ENCODE data around the gene GNE.
"Not testable (repeated sequence)": the region's sequence is repeated elsewhere in the genome, so short reads cannot be mapped to it uniquely, and the experiment has no call there.

The GNE gene

DNA sequence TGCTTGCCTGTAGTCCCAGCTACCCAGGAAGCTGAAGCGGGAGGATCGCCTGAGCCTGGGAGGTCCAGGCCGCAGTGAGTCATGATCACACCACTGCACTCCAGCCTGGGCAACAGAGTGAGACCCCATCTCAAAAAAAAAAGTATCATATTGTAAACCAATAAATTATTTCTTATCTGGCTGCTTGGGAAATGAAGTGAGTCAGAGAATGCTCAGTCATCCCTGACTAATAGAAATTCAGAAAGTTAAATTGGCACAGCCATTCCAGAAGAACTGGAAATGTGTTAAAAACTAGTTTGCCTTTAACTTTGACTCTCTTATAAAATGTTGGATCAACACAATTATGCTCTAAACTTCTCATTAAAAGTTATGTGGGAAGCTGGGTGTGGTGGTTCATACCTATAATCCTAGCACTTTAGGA, 9.8 kb upstream of the GNE start:
- no peak for DNase-seq

DNA sequence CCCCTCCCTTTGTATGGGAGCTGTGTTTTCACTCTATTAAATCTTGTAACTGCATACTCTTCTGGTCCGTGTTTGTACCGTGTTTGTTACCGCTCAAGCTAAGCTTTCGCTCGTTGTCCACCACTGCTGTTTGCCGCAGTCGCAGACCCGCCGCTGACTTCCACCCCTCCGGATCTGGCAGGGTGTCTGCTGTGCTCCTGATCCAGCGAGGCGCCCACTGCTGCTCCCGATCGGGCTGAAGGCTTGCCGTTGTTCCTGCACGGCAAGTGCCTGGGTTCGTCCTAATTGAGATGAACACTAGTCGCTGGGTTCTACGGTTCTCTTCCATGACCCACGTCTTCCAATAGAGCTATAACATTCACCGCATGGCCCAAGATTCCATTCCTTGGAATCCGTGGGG, 6.6 kb upstream of the GNE start:
- DNase-seq = no peak

DNA sequence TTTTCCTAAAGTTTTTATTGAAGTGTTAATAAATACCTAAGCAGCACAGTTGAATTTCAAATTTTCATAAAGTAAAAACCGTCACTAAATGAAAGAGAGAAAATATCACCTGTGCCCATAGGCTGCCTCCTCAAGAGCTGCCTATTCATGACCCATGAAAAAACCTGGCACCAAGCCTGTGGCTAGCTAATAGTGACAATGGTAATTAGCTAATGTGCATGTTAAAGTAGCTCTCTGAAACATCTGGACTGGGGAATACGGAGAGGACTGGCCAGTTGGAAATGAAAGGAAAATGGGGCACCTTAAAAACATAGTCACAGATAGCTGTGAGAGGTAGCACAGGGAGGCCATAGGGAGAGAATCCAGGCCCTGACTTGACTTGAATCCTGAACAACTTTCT, 5.4 kb upstream of the GNE start:
- no peak for DNase-seq

DNA sequence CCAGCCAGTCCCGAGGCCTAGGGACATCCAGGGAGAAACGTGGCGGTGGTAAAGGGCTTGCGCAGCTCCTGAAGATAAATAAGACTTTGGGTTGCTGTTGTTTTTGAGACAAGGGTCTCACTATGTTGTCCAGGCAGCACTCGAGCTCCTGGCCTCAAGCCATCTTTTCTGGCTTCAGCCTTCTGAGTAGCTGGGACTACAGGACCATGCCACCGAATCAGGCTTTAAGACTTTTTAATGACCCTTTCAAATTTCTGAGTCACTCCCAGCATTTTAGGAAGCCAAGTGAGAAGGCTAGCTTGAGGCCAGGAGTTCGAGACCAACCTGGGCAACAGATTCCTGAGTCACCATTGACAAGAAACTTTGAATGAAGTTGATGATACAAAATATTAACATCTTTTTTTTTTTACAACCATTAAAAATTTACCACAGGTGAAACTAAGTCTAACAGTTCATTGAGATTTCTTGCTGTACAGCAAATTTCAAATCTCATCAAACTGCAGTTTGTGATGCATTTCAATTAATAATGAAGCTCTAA, 817 bp upstream of the GNE start:
- DNase-seq = no peak

DNA sequence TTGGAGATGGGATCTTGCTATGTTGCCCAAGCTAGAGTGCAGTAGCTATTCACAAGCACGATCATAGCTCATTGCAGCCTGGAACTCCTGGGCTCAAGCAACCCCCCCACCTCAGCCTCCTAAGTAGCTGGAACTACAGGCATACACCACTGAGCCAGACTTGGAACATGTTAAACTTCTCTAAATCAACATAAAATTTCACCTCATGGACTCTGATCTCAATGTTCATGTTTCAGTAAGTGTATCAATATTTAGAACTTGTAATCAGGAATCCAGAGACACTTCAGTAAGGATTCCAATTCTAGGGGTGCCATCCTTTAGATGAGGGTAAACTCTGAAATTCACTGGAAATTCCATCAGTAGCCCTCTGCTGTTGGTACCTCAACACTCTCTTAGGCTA, 6.8 kb downstream of the GNE start:
- DNase-seq = no peak

DNA sequence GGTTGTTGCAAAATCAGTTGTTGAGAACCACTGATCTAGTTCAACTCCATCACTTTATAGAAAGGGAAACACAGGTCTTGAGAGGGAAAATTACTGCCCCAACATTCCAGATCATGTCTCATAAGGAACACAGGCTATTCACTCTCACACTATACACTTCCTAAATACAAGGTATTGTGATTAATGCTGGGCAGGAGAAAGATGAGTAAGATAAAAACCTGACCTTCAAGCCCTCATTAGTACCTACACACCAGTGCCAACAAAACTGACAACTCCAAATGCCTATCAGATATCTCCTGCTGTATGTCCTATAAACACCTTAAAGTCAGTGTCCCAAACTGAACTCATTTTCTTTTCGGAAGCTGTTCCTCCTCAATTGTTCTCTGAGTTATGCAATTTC, 8.2 kb downstream of the GNE start:
- DNase-seq = no peak

DNA sequence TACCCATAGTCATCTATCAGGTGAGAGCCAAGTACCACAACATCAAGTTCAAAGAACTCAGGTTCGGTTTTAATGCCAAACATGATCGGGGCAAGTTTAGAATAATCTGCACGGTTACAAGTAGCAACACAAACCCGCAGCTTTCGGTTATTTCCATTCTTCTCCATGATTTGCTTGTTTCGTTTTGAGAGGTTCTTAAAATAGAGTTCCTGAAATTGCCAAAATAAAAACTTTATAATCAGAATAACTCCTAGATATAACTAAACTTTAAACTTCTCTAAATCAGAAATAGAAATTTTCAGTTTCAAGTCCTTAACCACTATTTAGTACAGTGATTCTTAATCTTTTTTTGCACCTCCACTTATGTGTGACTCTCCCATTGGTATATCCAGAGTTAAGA, 9.1 kb downstream of the GNE start:
- no peak for DNase-seq

DNA sequence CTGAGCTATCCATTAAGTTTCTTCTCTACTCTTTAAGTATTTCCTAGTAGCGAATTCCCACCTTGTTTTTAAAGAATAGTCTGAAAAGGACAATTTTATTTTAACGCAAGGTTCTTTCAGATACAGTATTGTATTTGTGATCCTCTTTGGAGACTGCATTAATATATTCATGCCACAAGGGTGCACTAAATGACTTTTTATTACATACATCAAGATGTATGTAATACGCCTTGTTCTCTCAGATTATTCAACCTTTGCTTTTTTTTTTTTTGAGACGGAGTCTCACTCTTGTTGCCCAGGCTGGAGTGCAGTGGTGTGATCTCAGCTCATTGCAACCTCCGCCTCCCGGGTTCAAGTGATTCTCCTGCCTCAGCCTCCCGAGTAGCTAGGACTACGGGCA, 10.2 kb downstream of the GNE start:
- peak; percentile 23 for DNase-seq

DNA sequence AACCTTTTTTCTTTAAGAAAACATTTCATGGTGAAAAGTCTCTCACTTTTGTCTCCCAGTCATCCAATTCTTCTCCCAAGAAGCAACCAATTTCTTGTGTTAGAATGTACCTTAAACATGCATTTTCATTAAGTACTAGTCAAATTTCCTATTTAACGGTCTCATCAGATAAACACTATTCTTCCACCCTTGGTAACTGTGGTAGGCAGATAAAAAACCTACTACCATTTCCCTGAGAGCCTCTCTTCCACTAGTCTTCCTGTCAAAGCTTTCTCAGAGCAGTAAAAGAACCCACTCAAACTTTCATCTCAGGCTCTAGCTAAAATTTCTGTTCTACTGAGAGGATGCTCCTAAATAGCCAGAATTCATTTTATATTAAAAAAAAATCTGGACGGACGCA, 10.9 kb downstream of the GNE start:
- DNase-seq = no peak

DNA sequence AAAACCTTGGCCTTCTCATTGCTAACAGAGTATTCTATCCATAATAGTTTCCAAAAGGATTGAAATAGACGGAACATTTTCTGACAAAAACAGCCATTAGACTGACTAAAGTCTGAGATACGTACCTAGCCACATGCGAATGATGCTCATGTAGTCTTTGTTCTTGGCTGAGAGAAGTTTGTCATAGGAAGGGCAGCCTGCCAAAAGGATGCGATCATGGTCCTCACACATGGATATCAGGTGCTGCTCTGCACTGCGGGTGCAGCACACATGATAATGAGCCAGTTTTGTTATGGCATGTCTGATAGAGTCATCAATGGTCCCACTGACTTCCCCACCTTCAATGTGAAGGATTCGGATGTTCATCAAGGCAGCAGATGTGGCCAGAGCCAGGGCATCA, 12.3 kb downstream of the GNE start:
- DNase-seq = no peak

DNA sequence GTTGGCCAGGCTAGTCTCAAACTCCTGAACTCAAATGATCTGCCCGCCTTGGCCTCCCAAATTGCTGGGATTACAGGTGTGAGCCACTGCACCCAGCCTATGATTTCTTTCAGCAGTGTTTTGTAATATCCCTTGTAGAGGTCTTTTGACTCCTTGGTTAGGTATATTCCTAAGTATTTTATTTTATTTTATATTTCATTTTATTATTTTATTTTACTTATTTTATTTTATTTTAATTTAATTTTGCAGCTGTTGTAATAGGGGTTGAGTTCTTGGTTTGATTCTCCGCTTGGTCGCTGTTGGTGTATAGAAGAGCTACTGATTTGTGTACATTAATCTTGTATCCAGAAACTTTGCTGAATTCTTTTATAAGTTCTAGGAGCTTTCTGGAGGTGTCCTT, 18.6 kb downstream of the GNE start:
- DNase-seq = not testable (repeated sequence)

DNA sequence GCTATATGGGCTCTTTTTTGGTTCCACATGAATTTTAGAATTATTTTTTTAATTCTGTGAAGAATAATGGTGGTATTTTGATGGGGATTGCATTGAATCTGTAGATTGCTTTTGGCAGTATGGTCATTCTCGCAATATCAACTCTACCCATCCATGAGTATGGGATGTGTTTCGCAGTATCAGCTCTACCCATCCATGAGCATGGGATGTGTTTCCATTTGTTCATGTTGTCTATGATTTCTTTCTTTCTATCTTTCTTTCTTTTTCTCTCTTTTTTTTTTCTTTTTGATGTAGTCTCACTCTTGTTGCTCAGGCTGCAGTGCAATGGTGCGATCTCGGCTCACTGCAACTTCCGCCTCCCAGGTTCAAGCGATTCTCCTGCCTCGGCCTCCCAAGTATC, 19.0 kb downstream of the GNE start:
- not testable (repeated sequence) for DNase-seq

DNA sequence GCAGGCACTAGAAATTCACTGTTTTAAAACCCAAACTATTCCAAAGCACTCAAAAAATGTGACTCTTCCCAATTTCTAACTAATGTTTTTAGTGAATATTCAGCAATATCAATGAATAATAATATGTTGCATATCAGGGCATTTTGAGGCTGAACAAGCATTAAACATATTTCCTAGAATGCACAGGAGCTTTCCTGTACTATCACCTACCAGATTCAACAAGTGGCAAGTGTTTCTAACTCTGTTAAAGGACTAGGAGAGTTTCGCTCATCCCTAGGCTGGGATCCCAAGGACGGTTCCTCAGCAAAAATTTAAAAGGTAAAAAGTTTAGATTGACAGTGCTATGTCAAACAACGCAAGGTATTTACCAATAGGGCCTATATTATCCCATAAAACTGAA, 21.0 kb downstream of the GNE start:
- no peak for DNase-seq

DNA sequence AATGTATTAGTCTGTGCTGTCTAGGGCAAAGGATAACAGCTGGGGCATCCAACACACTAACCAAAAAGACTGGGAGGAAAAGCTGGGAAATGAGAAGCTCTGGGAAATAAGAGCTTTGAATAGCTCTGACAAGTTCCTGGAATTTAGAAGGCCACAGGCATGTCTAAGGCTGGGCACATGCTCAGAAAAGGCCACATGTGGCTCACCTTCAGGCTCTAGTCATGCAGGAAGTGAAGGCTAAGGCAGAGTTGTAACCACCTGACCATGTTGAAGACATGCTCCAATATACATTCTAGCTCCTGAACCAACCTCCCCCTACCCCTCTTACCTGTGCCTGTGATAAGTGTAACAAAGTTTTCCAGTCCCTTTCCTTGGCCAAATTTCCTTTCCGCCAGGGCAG, 35.8 kb downstream of the GNE start:
- no peak for DNase-seq

DNA sequence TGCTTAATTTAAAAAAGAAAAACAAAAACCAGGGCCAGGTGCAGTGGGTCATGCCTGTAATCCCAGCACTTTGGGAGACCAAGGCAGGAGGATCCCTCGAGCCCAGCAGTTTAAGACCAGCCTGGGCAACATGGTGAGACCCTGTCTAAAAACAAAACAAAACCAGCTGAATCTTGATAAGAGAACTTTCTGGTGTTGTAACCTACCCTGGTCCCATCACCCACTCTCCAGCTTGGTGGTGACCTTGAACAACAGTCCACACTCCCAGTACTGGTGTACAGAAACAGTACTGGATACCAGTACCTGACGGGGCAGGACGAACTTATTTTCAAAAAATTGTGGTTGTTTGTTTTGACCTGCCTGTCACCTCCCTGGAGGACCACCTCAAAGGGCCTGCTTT, 36.6 kb downstream of the GNE start:
- DNase-seq = no peak

DNA sequence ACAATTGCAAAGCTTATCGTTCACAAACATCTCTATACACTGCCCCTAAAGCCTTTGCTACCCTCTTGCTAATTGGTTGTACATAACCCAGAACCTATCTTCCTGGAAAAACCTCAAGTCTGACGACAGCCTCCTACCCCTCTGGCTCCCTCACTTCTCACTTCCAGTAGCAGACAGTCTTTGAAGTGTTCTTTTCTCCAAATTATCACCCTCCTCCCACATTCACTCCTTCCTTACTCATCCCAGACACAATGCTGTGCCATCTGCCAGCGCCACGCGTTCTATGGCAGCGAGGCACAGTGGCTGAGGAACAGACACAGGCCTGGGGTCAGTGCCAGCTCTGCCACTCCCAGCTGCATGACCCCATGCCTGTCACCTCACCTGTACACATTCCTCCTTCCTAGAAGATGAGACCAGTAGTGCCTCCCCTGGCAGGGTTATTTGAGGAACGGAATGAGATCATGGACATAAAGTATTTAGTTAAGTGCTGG, 39.8 kb downstream of the GNE start:
- DNase-seq = no peak

DNA sequence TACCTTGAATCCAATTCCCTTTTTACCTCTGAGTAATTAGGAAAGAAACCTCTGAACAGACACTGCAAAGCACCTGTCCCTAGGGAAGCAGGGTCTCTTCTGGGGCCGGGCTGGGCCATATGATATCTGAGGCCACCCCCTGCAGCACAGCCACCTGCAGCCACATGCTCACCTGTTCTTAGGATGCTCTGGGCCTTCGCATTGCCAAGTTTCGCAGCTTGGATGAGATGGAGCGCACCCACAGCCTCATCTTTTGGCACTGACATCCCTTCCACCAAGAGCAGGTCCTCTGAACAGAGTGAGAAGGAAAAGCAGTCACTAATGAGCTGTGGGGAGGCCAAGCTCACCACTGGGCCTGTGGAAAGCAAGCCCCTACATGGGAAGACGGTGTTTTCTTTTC, 40.2 kb downstream of the GNE start:
- DNase-seq = no peak

DNA sequence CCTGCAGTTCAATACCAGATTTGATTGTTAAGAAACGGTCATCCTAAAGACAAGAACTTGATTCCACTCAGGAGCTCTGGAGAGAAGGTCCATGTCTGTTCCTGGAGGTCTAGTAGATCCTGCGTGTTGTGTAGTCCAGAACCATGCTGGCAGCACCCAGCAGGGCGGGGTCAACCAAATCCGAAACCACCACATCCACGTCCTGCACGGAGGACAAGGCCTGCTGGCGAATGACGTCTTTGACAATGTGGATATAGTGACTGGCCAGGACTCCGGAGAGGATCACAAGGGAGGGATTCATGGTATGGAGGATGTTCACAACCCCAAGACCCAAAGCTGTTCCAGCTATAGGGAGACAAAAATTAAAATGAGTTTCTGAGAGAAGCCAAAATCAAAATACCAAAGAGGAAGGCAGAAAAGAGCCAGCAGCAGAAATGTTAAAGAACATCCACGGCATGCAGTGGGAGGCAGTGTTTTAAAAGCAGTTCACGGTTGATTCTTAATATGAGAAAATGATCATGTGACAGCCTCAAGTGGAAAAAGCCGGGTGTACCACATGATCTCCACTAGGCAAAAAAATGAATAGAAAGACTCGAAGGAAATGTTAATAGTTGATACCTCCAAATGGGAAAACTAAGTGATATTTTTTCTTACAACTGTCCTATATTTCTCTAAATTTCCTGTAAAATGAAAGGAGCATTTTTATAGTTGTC, 40.8 kb downstream of the GNE start:
- no peak for DNase-seq

DNA sequence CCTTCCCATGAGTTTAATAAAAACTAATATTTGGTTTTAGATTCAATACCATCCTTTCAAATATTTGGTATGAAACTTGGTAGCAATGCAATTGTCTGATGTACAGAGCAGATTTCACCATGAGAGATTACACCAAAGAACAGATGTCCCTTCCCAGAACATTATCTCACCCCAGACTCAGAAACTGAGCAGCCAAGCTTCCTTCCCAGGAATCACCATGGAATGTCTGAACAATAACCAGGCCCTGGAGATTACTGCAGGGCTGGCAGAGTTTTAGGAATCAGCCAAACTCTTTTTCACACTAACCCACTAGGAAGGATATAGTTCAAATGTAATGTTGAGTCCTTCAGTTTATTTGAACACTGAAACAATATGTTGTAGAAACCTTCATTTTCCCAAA, 43.7 kb downstream of the GNE start:
- DNase-seq = no peak

DNA sequence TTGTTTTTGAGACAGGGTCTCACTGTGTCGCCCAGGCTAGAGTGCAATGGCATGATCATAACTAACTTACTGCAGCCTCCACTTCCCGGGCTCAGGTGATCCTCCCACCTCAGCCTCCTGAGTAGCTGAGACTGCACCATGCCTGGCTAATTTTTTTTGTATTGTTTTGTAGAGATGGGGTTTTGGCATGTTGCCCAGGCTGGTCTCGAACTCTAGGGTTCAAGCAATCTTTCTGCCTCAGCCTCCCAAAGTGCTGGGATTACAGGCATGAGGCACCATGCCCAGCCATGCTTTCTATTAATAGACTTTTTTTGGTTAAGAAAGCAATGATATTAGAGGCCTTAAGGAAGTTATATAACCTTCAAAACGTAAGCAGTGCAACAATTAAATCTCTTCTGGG, 44.3 kb downstream of the GNE start:
- no peak for DNase-seq

DNA sequence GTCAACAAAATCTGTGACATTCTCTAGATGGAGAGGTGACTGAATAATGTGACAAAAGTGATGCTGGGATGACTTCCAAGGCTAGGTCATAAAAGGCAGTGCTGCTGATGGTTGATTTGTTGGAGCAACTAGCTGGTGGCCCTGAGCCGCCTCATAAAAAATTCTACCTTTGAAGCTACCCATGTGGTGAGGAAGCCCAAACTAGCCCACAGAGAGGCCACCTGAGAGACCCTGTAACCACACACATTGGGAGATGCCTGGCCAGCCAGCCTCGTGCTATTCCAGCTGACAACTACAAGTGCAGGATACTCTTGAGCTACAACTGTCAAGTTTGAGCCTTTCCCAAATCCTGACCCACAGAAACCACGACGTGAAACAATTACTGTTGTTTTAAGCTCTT, 44.9 kb downstream of the GNE start:
- DNase-seq = no peak

DNA sequence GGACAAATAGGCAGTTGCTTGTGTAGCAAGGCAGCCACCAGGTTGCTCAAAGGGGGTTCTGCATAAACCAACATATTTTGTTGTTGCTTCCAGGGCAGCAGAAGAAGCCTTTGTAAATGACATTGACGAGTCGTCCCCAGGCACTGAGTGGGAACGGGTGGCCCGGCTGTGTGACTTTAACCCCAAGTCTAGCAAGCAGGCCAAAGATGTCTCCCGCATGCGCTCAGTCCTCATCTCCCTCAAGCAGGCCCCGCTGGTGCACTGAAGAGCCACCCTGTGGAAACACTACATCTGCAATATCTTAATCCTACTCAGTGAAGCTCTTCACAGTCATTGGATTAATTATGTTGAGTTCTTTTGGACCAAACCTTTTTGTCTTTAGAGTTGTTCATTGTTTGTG, 46.7 kb downstream of the GNE start:
- no peak for DNase-seq

DNA sequence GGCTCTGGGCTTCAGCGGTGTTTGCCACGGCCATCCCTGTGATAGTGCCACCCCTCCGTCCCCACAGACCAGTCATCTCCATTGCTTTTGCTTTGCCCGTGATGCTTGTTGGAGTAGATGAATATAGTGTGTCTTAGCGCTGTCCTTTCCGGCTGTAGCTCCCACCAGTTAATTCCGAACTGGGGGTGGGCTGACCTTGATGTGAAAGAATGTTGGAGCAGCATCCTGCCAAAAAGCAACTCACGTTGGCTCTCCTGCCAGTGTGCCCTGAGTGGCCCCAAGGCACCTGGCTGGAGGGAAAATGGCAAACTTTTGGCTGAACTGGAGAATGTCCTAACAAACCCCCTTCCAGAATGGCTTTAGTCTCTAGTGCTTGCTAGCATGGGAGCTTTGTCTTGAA, 47.5 kb downstream of the GNE start:
- DNase-seq = no peak

DNA sequence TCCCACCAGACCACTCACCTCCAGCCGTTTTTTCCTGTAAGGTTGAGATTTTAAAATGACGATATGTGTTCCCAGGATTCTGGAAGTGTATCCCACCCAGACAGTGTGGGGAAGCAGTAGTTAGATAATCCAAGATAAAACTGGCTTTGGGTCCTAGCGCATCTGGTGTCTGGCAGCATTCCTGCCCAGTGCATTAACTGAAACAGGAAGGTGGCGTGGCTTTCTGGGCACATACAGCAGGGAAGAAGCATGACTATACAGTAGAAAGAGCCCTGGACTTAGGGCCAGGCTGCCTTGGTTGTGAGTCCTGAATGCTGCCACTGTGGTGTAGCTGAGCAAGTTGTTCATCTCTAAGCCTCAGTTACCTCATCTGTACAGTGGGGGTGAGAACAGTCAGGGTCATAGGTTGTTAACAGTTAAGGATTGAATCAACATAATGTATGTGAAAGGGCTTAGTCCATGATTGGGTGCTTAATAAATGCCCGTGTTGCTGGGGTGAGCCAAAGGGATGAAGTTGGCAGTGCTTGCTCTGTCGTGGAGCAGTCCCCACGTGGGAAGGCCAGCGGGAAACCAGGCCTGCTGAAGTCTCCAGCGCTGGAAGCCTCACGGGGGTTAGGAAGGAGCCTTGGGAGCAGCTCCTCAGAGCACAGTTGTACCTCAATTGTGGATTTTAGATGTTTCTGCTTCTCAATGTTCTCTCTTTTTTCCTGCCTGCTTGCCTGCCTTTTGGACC, 49.6 kb downstream of the GNE start:
- no peak for DNase-seq

All from RPMI8226 (cell line).